Thyroid gland (tissue), 4 donors: Measurements from ENCODE around the gene C9orf43. TPM values are rescaled to one million over a fixed set of nuclear protein-coding genes. Genes with fewer than 3 reads are reported as not detected.
"Not testable (repeated sequence)": the region's sequence is repeated elsewhere in the genome, so short reads cannot be mapped to it uniquely, and the experiment has no call there.

Experiments used
- DNase-seq, 2 donors: peaks; one replicate each; pipeline ENCODE4 v3.0.0-alpha.2; 2019
- H3K27ac ChIP-seq, 3 donors: fragments of 200-600 bp; sonication (generic); 1 replicate in 2 of 3; 2 replicates in 1 of 3; pipeline ENCODE4 v1.5.1; 2016 to 2019; ENCODE audit warnings: mild to moderate bottlenecking in 1 of 3, moderate library complexity in 1 of 3
- H3K27me3 ChIP-seq: fragments of 200-600 bp; sonication (generic); one replicate; pipeline ENCODE4 v1.5.1; 2019
- H3K36me3 ChIP-seq, 2 donors: fragments of 200-600 bp; sonication (generic); one replicate each; pipeline ENCODE4 v1.5.1; 2016 to 2019
- H3K4me1 ChIP-seq, 2 donors: fragments of 200-600 bp; sonication (generic); one replicate each; pipeline ENCODE4 v1.5.1; 2017 to 2019
- H3K4me3 ChIP-seq, 3 donors: fragments of 200-600 bp; sonication (generic); replicated peaks in 1 of 3; 1 replicate in 2 of 3; 2 replicates in 1 of 3; pipeline ENCODE4 v1.5.1; 2016; ENCODE audit warnings: mild to moderate bottlenecking in 1 of 3
- H3K9me3 ChIP-seq: fragments of 200-600 bp; sonication (generic); one replicate; pipeline ENCODE4 v1.5.1; 2017
- CTCF ChIP-seq, 6 experiments: fragments of 200-600 bp in 3 of 6; fragments of 450-650 bp in 3 of 6; sonication (generic) in 3 of 6; IDR thresholded peaks; one replicate each; pipeline ENCODE4 v1.5.1; 2016 to 2019; ENCODE audit warnings: antibody characterized with exemption in 6 of 6, mild to moderate bottlenecking in 2 of 6, inconsistent platforms in 1 of 6, moderate library complexity in 1 of 6
- POLR2A ChIP-seq, 2 donors: fragments of 450-650 bp; IDR thresholded peaks; one replicate each; pipeline ENCODE4 v1.6.1; 2017; ENCODE audit warnings: antibody characterized with exemption in 2 of 2, mild to moderate bottlenecking in 2 of 2, moderate library complexity in 1 of 2
- WGBS, 2 donors: methylation state at CpG; one replicate each; pipeline ENCODE4 v1.1.5; 2017; 5-methylcytosine and 5-hydroxymethylcytosine counted together
- intact Hi-C: fragments of 100-400 bp; cut with DNase I; formaldehyde crosslinking; loops from one replicate; pipeline ENCODE4 v1.15.1; 2023
- total RNA-seq, 4 donors: library from RNA; depleted of rRNA; stranded (reverse); fragments of >200 nt; gene quantifications; one replicate each; pipeline ENCODE4 v1.2.3, GENCODE V29; 2016

Gene C9orf43
- total RNA-seq, 4 donors from 2014 or later = 0.39 to 2.5 (median 0.84) TPM

DNA sequence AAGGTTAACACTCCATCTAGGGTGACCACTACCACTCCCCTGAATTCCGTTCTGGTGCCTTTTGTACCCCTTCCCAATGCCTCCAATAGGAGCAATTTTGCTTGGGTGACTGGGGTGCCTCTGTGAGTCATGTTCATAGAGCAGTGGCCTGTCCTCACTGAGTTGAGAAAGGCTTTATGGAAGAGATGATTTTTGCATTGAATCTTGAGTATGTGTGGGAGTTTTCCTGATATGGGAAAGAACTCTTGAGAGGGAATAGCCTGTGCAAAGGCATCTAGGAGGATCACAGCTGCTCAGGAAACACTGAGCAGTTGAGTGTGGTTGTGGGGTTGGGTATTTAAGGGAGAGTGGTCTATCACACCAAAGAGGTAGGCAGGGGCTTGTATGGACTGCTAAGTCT is 16.2 kb downstream of the C9orf43 start:
- no peak for DNase-seq
- Histone ChIP-seq H3K9me3 (no peaks in the 10 kb centered on the region), H3K36me3 (no peaks in the 10 kb centered on the region), H3K4me3 (no peak overlapping the region), H3K4me1 (no peaks in the 10 kb centered on the region), H3K27ac (no peak overlapping the region), H3K27me3 (no peaks in the 10 kb centered on the region)
- intact Hi-C loops = no loop called here
- no peak for TF ChIP-seq POLR2A (IDR thresholded peaks at IDR 0.05)
- WGBS, 2 donors = 71 to 81% methylated on average over 1 of the region's 1 CpG

DNA sequence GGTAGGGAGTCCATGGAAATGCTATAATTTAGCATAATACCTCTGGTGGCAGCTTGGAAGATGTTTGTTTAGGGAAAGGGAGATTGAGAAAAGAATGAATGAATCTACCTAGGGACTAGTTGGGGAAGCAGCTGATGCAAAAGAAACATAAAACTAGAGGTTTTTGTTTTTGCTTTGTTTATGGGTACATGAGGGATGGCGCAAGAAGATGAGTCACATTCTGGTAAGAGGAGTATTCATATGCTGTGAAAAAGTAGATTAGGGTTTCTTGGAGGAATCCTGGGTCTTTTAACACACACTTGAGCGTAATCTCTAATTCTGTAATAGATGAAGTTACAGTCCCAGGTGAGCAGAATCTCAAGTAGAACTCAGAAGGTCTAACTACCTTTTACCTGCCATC is 17.1 kb downstream of the C9orf43 start:
- no peak overlapping the region for H3K27ac ChIP-seq
- no peaks in the 10 kb centered on the region for H3K4me1 ChIP-seq
- DNase-seq = no peak
- no peak overlapping the region for H3K4me3 ChIP-seq
- H3K9me3 ChIP-seq = no peaks in the 10 kb centered on the region
- H3K27me3 ChIP-seq = no peaks in the 10 kb centered on the region
- WGBS, 2 donors = 94 to 95% methylated on average over 2 of the region's 2 CpGs
- TF ChIP-seq POLR2A (IDR thresholded peaks at IDR 0.05) (no peak), CTCF (IDR thresholded peaks at IDR 0.05) (no peak)
- intact Hi-C loops = no loop called here
- H3K36me3 ChIP-seq = no peaks in the 10 kb centered on the region

DNA sequence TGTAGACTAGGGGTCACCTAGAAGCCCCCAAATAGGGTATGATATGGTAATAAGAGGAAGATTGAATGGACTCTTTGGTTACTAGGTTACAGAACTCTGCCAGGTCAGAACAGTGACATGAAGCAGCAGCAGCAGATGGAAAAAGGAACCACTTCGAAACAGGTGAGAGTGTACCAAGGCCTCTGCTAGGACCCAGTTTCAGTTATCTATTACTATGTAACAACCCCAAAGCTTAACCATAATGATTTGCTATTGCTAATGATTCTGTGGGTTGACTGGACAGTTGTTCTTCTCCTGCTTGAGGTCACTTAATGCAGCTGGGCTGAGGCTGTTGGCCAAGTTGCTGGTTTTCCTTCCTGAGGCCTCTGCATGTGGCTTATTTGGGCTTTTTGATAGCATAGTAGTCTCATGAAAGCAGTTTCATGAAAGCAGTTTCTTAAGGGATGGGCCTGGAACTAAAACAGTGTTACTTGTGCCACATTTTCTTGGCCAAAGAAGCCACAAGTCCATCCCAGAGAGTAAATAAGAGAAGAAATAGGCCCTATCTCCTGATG is 17.6 kb downstream of the C9orf43 start:
- Histone ChIP-seq H3K4me1 (no peaks in the 10 kb centered on the region), H3K27ac (no peak overlapping the region), H3K27me3 (no peaks in the 10 kb centered on the region), H3K36me3 (no peaks in the 10 kb centered on the region), H3K4me3 (no peak overlapping the region), H3K9me3 (no peaks in the 10 kb centered on the region)
- intact Hi-C loops = no loop called here
- no peak for DNase-seq
- TF ChIP-seq CTCF (IDR thresholded peaks at IDR 0.05) (no peak), POLR2A (IDR thresholded peaks at IDR 0.05) (no peak)
- 88 to 95% methylated on average over 1 of the region's 1 CpG for WGBS, 2 donors

DNA sequence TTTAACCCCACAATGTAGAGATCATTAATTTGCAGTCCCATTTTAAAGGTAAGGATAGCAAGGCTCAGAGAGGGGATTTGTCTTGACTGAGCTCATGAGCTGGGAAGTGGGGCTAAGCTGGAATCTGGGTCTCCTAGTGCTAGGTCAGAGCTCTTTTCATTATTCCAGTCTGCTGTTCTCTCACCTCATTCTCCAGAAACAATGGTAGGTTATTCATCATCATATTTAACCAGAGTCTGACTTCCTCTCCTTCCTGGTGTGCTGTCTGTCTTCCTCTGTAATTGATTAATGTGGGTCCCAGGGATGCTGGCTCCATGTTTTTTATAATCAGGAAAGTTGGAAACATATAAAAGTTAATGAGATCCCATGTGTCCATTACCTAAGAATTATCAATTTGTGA is 20.6 kb downstream of the C9orf43 start:
- H3K36me3 ChIP-seq = no peaks in the 10 kb centered on the region

DNA sequence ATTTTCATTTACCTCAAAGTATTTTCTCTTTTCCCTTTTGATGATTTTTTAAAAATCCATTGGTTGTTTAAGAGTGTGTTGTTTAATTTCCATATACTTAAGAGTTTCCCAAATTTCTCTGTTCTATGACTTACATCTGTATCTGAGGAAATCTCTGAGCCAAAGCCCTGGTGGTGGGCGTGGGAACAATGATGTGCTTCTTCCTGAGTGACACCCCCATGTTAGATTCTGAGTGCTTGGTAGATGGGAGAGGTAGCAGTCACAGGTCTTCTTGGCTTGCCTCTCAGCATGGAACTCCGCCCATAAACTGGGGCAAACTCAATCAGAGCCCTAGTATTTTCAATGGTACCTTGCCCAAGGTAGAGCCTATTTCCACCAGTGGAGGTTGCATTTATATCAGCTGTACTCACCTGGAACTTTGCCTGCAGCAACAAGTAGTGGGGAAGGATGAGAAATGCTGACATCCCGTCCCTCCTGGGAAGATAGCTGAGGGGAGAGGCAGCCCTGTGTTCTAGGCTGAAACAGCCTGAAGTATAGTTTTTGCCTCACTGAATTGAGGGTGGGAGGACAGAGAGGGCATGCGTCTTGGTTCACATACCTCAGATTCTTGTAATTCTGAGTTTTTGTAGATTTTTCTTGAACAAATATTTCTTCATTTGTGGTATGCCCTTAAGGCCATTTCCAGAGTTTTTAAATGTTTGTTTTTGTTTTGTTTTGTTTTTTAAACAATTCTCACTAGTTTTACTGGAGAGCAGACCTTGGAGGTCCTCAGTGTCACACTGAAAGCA is 26.4 kb downstream of the C9orf43 start:
- H3K27ac ChIP-seq = no peak overlapping the region
- no peaks in the 10 kb centered on the region for H3K4me1 ChIP-seq
- no peaks in the 10 kb centered on the region for H3K36me3 ChIP-seq
- WGBS, 2 donors = 82 to 88% methylated on average over 4 of the region's 4 CpGs
- H3K4me3 ChIP-seq = no peak overlapping the region
- intact Hi-C loops = no loop called here
- H3K9me3 ChIP-seq = no peaks in the 10 kb centered on the region
- DNase-seq = no peak
- no peaks in the 10 kb centered on the region for H3K27me3 ChIP-seq
- TF ChIP-seq CTCF (IDR thresholded peaks at IDR 0.05) = no peak
- TF ChIP-seq POLR2A (IDR thresholded peaks at IDR 0.05) = no peak

More for the DNA sequence above, 20.6 kb downstream of the C9orf43 start:
- H3K4me1 ChIP-seq = no peaks in the 10 kb centered on the region
- no peak overlapping the region for H3K4me3 ChIP-seq
- no peak overlapping the region for H3K27ac ChIP-seq
- no peaks in the 10 kb centered on the region for H3K9me3 ChIP-seq
- TF ChIP-seq POLR2A (IDR thresholded peaks at IDR 0.05) = no peak
- no peak for TF ChIP-seq CTCF (IDR thresholded peaks at IDR 0.05)
- no peak for DNase-seq
- intact Hi-C loops = no loop called here
- H3K27me3 ChIP-seq = no peaks in the 10 kb centered on the region

DNA sequence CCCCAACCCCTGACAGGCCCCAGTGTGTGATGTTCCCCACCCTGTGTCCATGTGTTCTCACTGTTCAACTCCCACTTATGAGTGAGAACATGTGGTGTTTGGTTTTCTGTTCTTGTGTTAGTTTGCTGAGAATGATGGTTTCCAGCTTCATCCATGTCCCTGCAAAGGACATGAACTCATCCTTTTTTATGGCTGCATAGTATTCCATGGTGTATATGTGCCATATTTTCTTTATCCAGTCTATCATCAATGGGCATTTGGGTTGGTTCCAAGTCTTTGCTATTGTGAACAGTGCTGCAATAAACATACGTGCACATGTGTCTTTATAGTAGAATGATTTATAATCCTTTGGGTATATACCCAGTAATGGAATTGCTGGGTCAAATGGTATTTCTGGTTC is 27.2 kb downstream of the C9orf43 start:
- H3K4me3 ChIP-seq, H3K27me3 ChIP-seq, H3K27ac ChIP-seq, H3K4me1 ChIP-seq, intact Hi-C loops, H3K9me3 ChIP-seq, DNase-seq, H3K36me3 ChIP-seq: not testable (repeated sequence)
- 92 to 97% methylated on average over 1 of the region's 1 CpG for WGBS, 2 donors
